HG03108 (cell line): Measurements from ENCODE around the gene DLG2.

ENCODE experiments used
- ATAC-seq: cut with Tn5 transposase; IDR thresholded peaks from one replicate; pipeline ENCODE4 v1.9.1; 2021; ENCODE audit warnings: moderate library complexity; ENCODE audit not compliant: unreplicated experiment

DLG2 gene

DNA sequence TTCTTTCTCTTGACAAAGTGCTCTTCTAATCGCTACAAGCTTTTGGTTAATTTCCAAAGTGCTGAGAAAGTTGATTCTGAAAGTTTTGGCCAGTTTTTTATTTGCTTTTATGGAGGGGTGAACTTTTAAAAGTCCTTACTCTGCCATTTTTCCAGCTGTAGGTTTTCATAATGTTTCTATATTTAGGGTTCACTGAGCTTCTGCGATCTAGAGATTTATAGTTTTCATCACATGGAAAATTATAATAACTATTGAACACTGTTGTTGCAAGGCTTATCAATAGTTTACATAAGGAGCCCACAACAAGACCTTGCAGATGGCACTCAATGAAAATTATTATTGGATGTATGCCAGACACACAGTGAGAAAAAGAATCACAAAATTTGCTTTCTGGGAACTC, 55.1 kb downstream of the DLG2 start:
- no peak for ATAC-seq

DNA sequence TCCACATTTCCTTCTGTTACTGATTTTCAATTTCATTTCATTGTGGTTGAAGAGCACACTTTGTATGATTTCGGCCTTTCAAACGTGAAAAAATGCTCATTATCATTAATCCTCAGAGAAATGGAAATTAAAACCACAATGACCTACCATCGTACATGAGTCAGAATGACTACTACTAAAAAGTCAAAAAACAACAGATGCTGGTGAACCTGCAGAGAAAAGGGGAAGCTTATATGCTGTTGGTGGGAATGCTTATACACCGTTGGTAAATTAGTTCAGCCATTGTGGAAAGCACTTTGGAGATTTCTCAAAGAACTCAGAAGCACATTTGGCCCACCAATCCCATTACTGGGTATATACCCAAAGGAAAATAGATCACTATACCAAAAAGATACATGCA, 57.6 kb downstream of the DLG2 start:
- no peak for ATAC-seq

DNA sequence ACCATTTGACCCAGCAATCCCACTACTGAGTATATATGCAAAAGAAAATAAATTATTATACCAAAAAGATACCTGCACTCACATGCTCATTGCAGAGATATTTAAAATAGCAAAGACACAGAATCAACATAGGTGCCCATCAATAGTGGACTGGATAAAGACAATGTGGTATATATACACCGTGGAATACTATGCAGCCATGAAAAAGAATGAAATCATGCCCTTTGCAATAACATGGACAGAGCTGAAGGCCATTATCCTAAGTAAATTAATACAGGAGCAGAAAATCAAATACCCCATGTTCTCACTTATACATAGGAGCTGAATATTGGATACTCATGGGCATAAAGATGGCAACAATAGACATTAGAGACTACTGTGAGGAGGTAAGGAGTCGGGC, 68.7 kb downstream of the DLG2 start:
- no peak for ATAC-seq

DNA sequence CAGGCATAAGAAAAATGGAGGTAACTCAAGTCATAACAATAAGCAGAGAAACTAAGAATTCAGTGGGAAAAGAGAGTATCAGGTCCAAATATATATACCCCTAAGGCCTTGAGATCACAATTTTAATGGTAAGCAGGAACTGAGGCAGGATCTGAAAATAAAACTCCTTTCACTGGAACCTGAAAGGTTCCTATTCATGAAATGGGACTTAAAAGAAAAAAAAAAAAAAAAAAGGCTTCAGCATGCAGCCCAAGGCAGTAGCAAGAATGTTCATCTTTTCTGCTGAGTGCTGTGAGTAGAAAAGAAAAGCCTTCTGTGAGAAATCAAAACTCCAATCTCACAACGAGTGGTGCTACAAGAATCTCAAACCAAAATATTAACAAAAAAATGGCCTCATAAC, 75.3 kb downstream of the DLG2 start:
- no peak for ATAC-seq

DNA sequence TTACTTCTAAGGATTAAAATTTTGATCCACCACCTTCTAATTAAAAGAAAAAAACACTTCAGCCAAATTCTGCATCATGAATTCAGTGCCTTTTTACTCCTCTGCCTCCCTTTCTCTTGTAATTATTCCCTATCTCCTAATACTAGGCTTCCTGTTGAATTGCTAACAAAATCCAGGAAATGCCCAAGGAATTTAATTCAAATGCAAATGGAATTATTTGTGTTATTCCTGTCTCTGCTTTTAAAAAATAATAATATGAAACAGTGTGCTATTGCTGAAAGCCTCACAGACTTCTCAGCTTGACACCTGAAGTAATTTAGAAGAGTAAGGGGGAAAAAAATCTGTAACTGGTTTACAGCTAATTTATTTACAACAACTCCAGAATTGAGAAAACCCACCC, 85.5 kb downstream of the DLG2 start:
- no peak for ATAC-seq

DNA sequence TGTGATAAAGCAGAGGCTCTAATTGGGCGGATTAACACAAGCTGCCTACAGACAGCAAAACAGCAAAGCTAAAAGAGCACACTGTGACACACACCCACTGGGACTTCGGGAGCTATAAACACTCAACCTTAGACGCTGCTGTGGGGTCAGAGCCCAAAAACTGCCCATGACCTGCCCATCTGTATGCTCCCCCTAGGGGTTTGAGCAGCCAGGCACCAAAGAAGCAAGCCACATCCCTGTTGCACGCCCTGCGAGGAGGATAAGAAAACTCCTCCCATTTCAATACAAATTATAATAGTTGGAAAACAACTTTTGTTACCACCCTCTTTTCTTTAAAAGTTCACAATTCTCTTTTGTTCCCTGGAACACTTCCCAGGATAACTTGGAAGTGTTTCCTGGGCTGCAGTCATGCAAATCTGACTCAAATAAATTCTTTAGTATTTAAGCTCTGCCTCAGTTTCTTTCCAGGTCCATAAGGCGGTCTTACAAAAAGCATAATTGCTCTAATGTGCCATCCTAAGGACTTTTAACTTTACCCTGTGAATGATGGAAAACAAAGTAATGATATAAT, 86.4 kb downstream of the DLG2 start:
- no peak for ATAC-seq

DNA sequence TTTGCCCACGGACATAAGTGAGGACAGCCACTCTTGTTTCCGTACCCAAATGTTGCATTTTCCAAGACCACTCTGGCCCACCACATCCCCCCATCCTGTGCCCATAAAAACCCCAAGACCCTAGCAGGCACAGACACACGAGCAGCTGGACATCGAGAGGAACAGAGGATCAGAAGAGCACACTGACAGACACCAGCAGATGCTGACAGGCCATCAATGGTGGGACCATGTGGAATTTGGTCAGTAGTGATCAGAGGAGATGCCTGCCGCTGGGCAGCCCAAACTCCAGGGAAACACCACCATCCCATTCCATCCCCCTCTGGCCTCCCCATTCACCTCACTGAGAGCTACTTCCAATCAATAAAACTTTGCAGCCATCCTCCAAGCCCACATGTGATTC, 87.0 kb downstream of the DLG2 start:
- ATAC-seq: no peak

DNA sequence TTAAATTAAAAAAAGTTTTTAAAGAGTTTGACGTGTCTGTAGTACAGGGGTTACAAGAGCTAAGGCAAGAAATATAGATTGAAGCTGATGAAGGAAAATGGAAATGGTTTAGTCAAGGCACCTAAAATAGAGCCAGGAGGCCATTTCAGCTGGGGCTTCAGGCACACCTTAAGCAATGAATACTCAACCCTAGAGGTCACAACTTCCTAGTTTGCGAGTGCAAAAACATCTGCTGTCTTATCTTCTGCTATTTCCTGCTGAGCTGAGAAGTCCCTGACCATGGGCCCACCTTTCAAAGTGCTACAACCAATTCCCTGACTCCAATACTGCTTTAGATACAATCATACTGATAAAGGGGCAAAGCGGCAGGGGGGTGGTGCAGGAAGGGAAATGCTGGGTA, 87.4 kb downstream of the DLG2 start:
- no peak for ATAC-seq

DNA sequence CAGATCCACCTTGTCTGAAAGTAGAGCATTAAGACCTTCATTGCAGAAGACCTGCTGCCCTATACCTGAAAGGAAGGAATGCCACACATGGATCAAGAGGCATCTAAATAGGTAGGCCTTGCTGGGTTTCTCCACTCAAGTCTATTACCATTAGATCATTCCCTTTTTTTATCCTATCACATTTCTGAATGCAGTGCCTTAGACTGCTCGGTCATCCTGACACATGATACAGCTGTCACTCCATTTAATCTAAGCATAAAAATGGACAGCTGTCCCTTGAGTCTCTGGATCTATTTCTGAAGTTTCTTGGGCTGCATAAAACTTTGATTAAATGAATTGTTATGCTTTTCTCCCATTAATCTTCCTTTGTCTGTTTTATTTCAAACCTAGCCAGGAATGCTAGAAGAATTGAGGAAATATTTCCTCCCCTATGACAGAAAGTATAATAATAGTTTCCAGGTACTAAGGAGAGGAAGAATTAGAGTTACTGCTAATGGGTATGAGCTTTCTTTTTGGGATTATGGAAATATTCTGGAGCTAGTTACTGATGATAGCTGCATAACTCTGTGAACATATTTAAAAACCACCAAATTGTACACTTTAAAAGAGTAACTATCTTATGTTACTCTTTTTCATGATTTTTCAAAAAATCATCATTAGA, 88.0 kb downstream of the DLG2 start:
- ATAC-seq: no peak

DNA sequence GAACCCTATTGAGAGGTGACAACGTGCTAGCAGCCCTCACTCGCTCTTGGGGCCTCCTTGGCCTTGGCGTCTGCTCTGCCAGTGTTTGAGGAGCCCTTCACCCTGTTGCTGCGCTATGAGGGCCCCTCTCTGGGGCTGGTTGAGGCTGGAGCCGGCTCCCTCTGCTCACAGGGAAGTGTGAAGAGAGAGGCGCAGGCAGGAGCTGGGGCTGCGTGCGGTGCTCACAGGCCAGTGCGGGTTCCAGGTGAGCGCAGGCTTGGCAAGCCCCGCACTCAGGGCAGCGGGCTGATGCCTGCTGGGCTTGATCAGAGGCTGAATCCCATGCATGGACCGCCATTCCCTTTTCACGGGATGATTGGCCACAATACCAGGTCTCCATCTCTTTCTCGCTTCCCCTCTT, 90.7 kb downstream of the DLG2 start:
- ATAC-seq: no peak

DNA sequence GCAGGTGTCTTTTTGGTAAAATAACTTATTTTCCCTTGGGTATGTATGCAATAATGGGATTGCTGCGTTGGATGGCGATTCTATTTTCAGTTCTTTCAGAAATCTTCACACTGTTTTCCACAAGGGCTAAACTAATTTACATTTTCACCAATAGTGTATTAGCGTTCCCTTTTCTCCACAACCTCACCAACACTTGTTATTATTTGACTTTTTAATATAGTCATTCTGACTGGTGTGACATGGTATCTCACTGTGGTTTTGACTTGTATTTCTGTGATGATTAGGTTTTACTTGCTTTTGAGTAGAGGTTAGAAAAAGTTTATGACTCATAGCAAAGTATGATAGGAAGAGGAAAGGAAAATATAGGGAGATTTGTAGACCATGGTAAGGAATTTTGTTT, 92.3 kb downstream of the DLG2 start:
- no peak for ATAC-seq

DNA sequence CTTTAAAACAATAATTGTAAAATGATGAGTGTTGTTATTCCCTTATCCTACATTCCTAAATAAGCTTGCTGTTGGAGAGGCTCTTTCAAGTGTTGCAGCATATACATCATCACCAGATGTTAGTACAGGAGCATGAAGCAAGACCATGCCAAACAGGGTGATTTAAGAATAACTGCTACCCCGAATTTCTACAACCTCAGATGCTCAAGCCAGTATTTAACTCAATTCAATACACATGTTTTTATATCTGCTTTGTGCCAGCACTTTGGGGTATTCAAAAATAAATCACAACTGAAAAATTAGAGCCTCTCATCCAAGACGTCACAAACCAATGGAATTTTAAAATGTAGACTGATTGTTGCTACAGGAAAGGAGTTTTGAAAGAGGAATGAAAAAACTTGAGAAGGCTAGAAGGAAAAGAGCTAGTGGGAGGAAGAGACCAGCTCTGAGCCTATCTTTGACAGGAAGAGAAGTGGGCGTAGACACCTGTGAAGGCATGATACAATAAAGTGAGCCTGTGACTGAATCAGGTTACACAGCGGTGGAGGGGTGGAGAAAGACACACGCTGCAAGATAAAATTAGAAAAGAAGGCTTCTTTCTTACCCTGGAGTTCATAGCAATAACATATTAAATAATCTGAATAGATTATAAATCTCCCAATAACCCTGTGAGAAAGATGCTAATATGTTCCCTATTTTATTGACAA, 95.8 kb downstream of the DLG2 start:
- no peak for ATAC-seq

DNA sequence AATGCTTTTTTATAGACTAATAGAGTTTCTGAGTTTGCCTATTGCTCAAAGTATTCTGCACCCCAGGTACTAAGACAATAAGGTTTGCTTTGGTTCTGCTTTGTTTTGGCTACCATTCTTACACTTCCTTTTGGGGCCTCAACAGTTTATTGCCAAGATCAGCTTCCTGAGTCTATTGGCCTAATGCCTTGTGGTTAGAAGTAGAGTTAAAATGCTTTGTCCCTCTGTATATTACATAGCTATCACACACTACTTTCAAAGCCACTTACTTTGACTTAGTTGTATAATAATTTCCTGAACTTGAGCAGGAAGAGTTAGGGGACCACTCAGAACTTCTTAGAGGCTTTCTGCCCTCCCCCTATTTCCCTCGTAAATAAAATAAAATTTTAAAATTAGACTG, 96.5 kb downstream of the DLG2 start:
- ATAC-seq: no peak

DNA sequence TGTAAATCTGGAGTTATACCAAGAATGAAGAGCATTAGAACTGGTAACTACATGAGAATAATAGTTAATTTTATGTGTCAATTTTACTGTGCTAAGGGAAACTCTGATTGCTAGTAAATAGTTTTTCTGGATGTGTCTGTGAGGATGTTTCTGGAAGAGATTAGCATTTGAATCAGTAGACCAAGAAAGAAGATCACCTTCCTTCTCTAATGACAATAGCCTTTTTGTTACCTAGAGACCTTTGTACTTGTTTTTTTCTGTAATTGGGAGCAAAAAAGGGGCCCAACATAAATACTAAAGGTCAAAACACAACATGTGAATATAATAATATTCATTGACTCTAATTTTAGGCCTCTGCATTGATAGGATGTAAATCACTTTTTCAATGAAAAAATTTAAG, 100.6 kb downstream of the DLG2 start:
- ATAC-seq: no peak

DNA sequence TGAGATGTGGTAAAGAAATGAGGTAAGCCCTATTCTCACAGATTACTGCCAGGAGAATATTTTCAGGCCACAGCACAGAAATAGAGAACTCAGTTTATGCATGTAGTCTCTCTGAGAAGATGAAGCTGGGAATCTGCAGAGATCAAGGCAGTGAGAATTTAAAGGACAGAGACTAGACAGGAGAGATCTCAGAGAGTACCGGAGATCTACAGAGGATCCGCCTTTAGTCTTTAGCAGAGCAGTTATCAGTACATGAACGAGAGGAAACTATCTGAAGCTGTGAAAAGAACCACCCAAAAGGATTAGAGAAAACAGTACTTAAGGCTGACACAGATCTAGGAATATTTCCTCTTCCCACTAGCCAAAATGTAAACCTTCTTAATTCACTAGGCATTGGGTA, 101.5 kb downstream of the DLG2 start:
- ATAC-seq: no peak

DNA sequence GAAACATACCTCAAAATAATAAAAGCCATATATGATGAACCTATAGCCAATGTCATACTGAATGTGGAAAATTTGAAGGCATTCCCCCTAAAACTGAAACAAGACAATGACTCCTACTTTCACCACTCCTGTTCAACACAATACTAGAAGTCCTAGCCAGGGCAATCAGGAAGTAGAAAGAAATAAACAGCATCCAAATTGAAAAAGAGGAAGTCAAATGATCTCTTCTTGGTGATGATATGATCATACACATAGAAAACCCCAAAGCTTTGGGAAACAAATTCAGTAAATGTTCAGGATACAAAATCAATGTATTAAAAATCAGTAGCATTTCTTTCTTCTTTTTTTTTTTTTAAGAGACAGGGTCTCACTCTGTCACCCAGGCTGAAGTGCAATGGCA, 109.9 kb downstream of the DLG2 start:
- ATAC-seq: no peak

DNA sequence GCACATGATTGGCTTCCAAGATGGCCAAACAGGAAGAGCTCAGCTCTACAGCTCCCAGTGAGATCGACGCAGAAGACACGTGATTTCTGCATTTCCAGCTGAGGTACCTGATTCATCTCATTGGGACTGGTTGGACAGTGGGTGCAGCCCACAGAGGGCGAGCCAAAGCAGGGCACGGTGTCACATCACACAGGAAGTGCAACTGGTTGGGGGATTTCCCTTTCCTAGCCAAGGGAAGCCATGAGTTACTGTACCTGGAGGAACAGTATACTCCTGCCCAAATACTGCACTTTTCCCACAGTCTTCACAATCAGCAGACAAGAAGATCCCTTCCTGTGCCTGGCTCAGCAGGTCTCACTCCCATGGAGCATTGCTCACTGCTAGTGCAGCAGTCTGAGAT, 131.2 kb downstream of the DLG2 start:
- no peak for ATAC-seq

DNA sequence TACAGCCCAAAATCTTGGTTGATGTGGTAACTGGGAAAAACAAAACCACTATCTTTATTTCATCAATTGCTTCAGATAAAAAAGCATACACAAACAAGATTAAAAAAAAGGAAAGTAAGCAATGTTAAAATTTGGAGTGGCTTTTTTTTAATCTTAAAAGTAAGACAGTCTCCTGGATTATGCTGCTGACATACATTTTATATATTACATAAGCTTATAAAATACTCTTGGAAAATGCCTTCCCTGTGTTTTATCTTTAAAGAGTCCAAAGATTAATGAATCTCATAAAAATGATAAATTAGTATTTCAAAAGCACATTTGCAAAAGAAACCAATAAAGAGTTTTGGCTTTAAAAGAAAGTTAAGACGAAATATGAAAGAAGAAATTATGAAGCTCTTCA, 132.7 kb downstream of the DLG2 start:
- ATAC-seq: no peak

DNA sequence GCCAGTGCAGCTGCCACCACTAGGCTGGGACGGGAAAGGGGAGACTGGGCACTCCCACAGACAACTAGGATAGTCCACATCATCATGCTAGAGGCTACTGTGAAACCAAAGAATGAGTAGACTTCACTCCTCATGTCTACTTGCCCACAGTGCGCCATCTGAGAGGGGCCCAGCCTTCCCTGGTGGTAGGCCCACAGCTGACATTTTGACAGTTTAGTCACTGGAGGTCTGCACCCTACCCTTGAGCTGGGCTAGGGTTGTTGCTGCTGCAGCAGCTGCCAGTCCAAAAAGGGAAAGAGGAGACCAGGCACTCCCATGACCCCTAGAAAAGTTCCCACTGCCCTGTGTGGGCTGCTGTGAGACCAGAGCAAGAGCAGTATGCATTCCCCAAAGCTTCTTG, 141.2 kb downstream of the DLG2 start:
- ATAC-seq: no peak

DNA sequence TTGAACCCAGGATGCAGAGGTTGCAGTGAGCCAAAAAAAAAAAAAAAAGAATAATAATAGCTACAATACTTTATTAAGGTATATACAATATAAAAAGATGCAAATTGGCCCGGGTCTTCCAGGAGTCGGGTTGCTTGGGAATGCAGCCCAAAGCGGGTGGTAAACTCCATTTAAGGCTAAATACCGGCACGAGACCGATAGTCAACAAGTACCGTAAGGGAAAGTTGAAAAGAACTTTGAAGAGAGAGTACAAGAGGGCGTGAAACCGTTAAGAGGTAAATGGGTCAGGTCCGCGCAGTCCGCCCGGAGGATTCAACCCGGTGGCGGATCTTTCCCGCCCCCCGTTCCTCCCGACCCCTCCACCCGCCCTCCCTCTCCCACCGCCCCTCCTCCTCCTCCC, 143.3 kb downstream of the DLG2 start:
- ATAC-seq: no peak

DNA sequence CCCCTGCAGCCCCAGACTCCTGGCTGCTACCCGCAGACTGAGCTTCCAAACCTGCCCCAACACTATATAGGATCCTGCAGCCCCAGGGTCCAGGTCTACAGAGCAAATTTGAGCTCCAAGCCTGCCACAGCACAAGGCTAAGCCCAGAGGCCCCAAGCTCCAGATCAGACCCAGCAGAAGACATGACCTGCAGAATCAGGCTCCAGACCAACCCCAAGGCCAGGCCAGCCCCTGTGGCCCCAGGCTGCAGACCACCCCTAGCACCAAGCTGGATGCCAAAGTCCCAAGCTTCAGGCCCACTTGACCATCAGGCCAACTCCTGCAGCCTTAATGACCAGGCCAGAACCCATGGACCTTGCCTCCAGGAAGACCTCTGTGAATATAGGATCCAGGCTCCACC, 145.3 kb downstream of the DLG2 start:
- no peak for ATAC-seq

DNA sequence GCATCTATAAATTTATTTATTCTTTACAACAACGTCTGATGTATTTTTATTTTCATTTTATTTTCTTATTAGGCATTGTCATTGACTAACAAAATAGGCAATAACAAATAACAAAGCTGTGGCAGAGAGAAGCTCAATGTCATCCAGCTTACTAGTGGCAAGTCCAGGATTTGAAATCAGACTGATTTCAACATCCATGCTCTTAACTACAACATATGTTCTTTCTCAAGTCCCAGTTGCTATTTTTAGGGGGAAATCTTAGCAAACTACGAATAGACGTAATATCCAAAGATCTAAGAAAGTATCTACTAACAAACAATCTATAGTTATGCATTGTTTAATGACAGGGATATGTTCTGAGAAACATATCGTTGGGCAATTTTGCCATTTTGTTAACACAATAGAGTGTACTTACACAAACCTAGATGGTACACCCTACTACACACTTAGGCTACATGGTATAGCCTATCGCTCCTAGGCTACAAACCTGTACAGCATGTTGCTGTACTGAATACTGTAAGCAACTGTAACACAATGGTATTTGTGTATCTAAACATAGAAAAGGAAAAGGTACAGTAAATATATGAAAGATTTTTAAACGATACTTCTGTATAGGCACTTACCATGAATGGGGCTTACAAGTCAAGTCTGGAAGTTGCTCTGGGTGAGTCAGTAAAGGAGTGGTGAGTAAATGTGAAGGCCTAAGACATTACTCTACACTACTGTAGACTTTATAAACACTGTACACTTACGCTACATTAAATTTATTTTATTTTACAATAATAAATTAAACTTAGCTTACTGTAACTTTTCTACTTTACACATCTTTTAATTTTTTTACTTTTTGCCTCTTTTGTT, 151.3 kb downstream of the DLG2 start:
- no peak for ATAC-seq
